Activated CD4-positive, alpha-beta T cell treated with anti-CD3 and anti-CD28 coated beads for 1 hour (primary cell): Measurements from ENCODE around the gene LRFN2.

Experiments
- DNase-seq: peaks from one replicate; pipeline ENCODE4 v3.0.0-alpha.2; 2020

LRFN2 gene

DNA sequence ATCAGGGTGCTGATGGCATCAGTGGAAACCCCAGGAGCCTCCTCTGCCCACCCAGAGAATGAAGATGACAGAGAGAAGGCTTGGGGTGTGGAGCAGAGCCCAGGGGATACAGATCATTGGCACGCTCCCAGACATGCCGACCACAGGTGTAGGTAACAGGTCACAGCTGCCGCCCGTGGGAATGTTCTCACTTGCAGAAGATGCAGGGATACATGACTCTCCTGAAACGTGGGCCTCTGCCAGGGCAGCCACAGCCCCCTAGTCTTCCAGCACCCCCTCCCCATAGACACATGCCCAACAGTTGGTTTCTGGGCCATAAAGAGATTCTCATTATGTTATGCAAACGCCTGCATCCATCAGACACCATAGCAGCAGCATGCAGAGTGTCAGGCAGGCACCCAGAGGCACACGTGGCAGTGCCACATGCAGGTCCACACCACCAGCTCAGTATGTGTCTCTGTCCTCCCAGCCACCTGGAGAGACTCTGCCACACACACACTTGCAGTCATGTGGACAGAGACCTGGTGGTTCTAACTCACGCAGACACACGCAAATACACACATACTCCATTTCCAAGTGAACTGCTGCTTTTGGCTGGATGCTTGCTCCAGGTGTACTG lies 45.5 kb downstream of the LRFN2 start:
- no peak for DNase-seq

DNA sequence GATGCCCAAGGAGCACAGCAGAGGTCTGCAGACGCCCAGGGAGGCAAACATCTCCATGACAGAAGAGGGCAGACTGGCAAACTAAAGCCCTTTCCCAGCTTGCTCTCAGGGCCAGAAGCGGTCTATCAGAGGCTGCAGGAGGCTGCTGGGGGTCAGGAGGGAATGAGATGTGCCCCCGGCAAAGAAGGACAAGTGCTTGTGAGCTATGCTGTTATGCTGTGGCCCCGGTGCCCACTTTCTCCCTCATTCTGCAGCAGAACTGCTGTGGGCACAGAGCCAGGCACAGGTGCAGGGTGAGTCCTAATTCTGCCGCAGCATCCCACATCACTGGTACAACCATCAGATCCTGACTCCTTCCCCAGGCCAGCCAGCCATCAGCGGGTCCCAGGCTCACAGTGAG lies 46.4 kb downstream of the LRFN2 start:
- DNase-seq, result no peak

DNA sequence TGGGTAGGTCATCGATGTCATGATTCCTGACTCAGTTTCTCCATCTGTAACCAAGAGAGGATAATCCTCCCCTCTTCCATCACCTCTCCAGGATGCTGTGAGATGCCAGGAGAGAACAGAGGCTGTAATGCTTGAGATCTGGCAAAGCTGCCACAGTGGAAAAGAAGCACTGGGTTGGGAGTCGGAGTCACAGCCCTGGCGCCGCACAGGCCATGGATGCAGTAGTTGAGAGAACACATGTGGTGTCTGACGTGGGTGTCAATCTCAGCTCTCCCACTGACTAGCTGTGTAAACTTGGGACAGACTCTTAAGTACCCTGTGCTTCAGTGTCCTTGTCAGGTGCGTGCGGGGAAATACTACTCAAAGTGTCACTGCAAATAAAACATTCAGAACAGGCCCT lies 47.3 kb downstream of the LRFN2 start:
- no peak for DNase-seq

- DNase-seq, result no peak
Observed at GRCh38 chr6:40538556-40538955, 48.6 kb downstream of the LRFN2 start.

- DNase-seq, result no peak
Observed at GRCh38 chr6:40537446-40537845, 49.7 kb downstream of the LRFN2 start.

- DNase-seq, result no peak
Observed at GRCh38 chr6:40536442-40536841, 50.7 kb downstream of the LRFN2 start.

- no peak for DNase-seq
Observed at GRCh38 chr6:40535819-40536380, 51.3 kb downstream of the LRFN2 start.

DNA sequence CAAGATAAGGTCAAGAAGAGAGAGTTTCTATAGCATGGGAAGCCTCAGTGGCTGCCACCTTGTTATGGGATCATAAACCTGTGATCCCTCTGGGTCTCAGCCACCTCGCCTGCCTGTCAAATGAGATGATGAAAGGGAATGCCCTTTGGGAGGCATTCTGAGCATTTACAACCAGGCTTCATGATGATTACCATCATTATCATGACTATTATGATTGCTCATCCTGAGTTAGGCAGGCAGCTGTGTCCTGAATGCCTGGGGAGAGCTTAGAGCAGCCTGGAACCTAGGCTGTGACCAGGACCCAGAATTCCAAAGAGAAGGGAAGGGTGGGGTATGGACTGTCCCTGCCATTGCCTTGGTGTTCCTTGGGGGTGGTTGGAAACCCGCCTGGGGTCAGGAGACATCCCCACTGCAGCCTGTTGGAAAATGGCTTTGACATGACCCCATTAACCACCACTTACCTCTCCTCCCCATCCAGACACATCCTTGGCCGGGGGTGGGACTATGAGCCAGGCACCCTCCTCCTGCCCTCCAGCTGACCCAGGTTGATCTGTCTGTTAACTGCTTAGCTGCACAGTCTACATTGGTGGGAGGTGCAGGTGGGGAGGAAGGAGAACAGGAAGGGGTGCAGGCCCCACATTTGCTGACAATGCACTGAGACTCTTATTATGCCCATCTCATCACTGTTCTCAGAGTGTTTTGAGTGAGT lies 51.9 kb downstream of the LRFN2 start:
- DNase-seq, result no peak

GRCh38 chr6:40532349-40533000 lies 54.7 kb downstream of the LRFN2 start:
- DNase-seq, result no peak

GRCh38 chr6:40529919-40530318 lies 57.2 kb downstream of the LRFN2 start:
- DNase-seq, result no peak

GRCh38 chr6:40529040-40529439 lies 58.1 kb downstream of the LRFN2 start:
- no peak for DNase-seq

DNA sequence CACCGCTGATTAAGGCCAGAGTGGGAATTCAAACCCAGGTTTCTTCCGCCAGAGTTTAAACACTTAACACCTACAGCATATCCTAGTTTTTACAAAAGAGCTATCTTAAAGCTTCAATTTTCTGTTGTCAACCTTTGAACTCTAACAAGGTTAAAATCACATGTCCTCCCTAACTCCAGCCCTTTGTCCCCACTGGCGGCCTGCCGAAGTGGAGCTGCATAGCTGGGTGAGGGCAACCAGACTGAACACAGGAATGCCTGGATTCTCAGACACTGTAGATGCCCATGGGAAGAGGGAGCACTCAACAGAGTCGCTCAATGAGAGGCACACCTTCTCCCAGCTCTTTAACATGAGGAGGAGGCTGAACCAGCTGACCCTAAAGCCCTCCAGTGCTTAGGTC lies 59.1 kb downstream of the LRFN2 start:
- DNase-seq, result no peak

DNA sequence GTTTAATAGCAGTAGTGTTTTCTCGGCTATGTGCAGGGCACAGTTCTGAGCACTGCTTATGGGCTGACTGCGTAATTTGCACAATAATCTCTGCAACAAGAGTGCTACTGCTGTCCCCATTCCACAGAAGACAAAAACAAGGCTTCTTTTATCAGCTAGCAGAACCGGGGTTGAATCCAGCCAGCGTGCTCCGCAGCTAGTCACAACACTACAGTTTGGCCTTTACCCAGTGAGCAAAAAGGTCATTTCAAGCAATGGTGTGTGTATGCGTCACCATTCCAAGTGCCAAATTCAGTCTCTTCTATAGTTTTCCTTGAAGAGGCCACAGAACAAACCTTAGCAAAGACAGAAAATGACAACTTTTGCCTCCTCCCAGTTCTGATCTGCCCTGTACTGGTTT lies 61.1 kb downstream of the LRFN2 start:
- no peak for DNase-seq

DNA sequence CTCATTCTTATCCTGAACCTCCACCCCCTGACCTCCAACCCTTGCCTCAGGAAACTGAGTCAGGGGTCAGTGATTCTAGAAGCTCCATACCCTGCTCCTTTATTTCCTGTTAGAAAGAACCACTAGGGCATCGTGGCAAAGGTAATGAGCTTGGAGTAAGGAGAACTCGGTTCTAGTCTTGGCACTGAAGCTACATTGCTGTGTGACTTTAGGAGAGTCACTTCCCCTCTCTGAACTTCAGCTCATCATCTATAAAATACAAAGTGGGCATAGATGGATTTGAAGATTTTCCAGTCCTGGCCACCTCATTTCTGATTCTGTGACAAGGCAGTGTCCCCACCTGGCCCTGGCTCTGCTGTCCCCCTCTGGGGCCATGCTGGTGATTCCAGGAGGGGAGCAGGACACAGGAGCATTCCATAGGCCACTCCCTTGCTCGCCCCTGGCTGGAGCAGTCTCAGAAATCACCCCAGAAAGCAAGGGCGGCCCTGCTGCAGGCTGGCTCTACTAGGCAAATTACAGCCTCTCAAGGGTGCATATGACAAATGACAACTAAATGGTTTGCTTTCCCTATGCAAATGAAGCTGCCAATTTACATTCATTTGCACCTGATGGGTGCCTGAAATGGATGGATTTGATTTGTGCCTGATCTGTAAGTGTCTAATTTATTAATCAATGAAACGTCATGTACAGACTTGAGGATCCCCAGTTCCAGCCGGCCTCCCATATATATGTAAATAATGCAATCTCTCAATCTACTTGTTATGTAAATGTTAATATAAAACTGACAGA lies 62.2 kb downstream of the LRFN2 start:
- no peak for DNase-seq

- no peak for DNase-seq
Observed at GRCh38 chr6:40523505-40524172, 63.5 kb downstream of the LRFN2 start.

DNA sequence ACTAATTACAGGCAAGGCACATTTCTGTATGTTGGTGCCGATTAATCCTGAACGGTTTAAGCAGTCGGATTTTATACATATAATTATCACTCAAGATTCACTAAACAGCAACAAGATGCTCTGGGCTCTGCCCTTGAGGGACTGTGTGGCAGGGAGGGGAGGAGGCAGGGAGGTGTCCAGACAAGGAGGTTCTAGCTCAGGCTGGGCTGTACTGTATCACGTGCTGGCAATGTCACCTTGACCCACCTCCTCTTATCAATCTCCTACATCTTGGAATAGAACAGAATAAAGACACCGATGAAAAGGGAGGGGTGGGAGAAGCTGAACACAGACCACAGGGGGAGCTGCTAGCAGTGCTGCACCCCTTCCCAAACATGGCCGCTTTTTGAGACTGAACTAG lies 65.7 kb downstream of the LRFN2 start:
- no peak for DNase-seq

GRCh38 chr6:40520678-40521077 lies 66.5 kb downstream of the LRFN2 start:
- no peak for DNase-seq

GRCh38 chr6:40520084-40520483 lies 67.1 kb downstream of the LRFN2 start:
- no peak for DNase-seq

DNA sequence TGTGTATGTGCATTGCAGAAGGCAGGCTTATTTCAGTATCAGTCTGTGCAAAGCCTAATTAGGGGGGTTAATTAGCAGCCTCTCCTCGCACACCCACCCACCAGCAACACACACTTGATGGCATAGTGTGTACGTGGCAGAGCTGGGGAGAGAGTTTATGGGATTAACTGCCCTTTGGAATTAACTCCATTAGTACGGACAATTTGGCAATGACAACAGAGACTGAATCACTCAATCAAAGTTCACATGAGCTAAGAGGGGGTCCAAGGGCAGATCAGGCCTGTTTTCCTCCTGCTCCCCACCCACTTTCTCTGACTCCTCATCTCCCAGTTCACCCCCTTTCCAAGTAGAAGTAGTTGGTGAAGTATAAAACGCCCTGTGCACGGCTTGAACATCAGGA lies 69.5 kb downstream of the LRFN2 start:
- no peak for DNase-seq

GRCh38 chr6:40516429-40516828 lies 70.7 kb downstream of the LRFN2 start:
- no peak for DNase-seq

- DNase-seq, result no peak
Observed at GRCh38 chr6:40512340-40512739, 74.8 kb downstream of the LRFN2 start.

GRCh38 chr6:40511884-40512283 lies 75.3 kb downstream of the LRFN2 start:
- no peak for DNase-seq

GRCh38 chr6:40510442-40510841 lies 76.7 kb downstream of the LRFN2 start:
- DNase-seq, result no peak
